ENCODE data around the gene SINHCAF. TPM values are rescaled to one million over a fixed set of nuclear protein-coding genes. Genes with fewer than 3 reads are reported as not detected.
"Not testable (repeated sequence)": the region's sequence is repeated elsewhere in the genome, so short reads cannot be mapped to it uniquely, and the experiment has no call there.

The SINHCAF gene
- total and polyA plus RNA-seq, 9 of the 15 experiments (the other 6 are each of a cell fraction or from before 2014, with no cell fraction given) = 73.2 to 185 (median 110) TPM

DNA sequence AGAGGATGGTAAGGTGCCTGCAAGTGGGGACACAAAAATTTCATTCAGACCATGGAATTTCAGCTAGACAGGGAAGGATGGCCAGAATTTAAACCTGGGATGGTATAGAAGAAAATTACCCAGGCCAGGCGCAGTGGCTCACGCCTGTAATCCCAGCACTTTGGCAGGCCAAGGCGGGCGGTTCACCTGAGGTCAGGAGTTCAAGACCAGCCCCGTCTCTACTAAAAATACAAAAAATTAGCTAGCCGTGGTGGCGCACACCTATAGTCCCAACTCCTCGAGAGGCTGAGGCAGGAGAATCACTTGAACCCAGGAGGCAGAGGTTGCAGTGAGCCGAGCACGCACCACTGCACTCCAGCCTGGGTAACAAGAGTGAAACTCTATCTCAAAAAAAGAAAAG, 87.6 kb downstream of the SINHCAF start:
- POLR2A ChIA-PET = interaction anchor here (1.0 kb wide), 1 partner anchor 24 kb away, joined by 3 read pairs; no protein-coding TSS in a partner anchor
- in situ Hi-C loops (cut with MboI) = loop anchor here (5.0 to 25.0 kb wide), 2 partner anchors 396 to 1701 kb away; no protein-coding TSS in a partner anchor

DNA sequence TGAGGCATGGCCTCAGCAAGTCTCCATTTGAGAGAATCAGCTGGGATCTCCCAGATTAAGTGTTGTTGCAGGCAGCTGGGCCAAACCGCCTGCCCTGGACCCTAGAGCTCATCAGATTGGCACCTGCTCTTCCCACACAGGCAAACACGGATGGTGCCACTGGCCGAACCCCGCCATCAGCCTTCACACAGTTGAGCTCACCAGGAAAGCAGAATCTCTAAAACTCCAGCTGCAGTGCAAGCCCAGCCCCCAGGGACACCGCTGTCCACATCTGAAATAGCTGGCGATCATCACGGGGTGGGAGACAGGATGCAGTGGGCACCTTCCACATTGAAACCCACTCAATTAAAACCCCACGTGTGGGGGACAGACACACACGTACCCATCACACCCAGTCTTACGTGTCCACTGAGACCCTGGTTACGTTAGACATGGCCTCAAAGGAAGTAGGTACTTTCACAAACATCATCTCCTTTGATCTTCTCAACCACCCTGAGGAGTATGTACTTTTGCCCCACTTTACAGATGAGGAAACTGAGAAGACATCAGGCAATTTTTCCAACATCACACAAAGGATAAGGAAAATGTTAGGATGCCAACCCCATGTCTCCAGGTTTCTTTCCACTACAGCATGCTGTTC, 88.8 kb downstream of the SINHCAF start:
- CTCF ChIA-PET (ENCODE audit: low intra/inter-chr PET ratio) = no interaction called here
- Histone ChIP-seq H3K4me2 (ENCODE audit: insufficient read depth, low read length) (no peak overlapping the region), H2AFZ (ENCODE audit: low read depth, low read length) (no peak overlapping the region), H3K36me3 (ENCODE audit: control insufficient read depth, insufficient read depth, low read length) (no peaks in the 10 kb centered on the region), H3K4me3 (no peak overlapping the region), H4K20me1 (replicated peaks; ENCODE audit: control insufficient read depth, insufficient read depth, low read length) (no peaks in the 10 kb centered on the region; the same call in 1 of the 2 replicates), H3K79me2 (ENCODE audit: control insufficient read depth, insufficient read depth, low read length) (no peaks in the 10 kb centered on the region), H3K4me1 (replicated peaks in 1 of 2; ENCODE audit: control insufficient read depth in 2 of 2, insufficient read depth in 2 of 2, low read length in 2 of 2) (no peaks in the 10 kb centered on the region), H3K27ac (ENCODE audit: extremely low read depth, low read depth, low read length) (no peak overlapping the region), H3K9me1 (ENCODE audit: control insufficient read depth, insufficient read depth, low read length) (no peaks in the 10 kb centered on the region), H3K9ac (ENCODE audit: insufficient read depth in 1 of 2, low read depth in 2 of 2, low read length in 2 of 2) (no peak overlapping the region; a peak in 1 of 4 replicates), H3K27me3 (ENCODE audit: control insufficient read depth in 2 of 2, insufficient read depth in 2 of 2, low read length in 2 of 2) (peaks cover 51 to 65% of the 10 kb centered on the region in 2 experiments), H3K9me3 (replicated peaks; ENCODE audit: control insufficient read depth, insufficient read depth, low read depth, low read length) (no peaks in the 10 kb centered on the region)
- DNase-seq (ENCODE audit: extremely low read depth in 1 of 4, low spot score in 3 of 4) = no peak
- peak; percentile 64 for FAIRE-seq
- in situ Hi-C loops (cut with MboI) = loop anchor here (5.0 to 25.0 kb wide), 2 partner anchors 395 to 1700 kb away; no protein-coding TSS in a partner anchor
- BruUV-seq (replicated peaks) = no TSS peak
- WGBS (ENCODE audit: insufficient coverage, low coverage, missing lambda C conversion rate) = 3% methylated on average over 11 of the region's 11 CpGs
- intact Hi-C loops (cut with micrococcal nuclease) = loop anchor here (5.0 kb wide), 1 partner anchor 120 kb away; no protein-coding TSS in a partner anchor
- ATAC-seq = no peak
- POLR2A ChIA-PET = interaction anchor here (0.6 to 1.0 kb wide), 3 partner anchors 13 to 168 kb away, joined by 3 read pairs; no protein-coding TSS in a partner anchor
- TF ChIP-seq, protein P1, sequence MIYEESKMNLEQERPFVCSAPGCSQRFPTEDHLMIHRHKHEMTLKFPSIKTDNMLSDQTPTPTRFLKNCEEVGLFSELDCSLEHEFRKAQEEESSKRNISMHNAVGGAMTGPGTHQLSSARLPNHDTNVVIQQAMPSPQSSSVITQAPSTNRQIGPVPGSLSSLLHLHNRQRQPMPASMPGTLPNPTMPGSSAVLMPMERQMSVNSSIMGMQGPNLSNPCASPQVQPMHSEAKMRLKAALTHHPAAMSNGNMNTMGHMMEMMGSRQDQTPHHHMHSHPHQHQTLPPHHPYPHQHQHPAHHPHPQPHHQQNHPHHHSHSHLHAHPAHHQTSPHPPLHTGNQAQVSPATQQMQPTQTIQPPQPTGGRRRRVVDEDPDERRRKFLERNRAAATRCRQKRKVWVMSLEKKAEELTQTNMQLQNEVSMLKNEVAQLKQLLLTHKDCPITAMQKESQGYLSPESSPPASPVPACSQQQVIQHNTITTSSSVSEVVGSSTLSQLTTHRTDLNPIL (CRISPR knock-in tag; IDR thresholded peaks at IDR 0.05) = no peak
- no peak for TF ChIP-seq SIN3A (IDR thresholded peaks at IDR 0.05; ENCODE audit: borderline replicate concordance in 2 of 2, control insufficient read depth in 1 of 2, low read depth in 2 of 2, low read length in 2 of 2)
- no peak for TF ChIP-seq HDAC8 (tag; IDR thresholded peaks at IDR 0.05)
- TF ChIP-seq, protein P2, sequence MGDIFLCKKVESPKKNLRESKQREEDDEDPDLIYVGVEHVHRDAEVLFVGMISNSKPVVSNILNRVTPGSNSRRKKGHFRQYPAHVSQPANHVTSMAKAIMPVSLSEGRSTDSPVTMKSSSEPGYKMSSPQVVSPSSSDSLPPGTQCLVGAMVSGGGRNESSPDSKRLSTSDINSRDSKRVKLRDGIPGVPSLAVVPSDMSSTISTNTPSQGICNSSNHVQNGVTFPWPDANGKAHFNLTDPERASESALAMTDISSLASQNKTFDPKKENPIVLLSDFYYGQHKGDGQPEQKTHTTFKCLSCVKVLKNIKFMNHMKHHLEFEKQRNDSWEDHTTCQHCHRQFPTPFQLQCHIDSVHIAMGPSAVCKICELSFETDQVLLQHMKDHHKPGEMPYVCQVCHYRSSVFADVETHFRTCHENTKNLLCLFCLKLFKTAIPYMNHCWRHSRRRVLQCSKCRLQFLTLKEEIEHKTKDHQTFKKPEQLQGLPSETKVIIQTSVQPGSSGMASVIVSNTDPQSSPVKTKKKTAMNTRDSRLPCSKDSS (IDR thresholded peaks at IDR 0.05; ENCODE audit: low read depth, partially characterized antibody) = no peak
- no peak for TF ChIP-seq CHD1 (IDR thresholded peaks at IDR 0.05; ENCODE audit: low read length)
- TF ChIP-seq YY1 (IDR thresholded peaks at IDR 0.05; ENCODE audit: borderline replicate concordance in 1 of 3, control insufficient read depth in 1 of 3, extremely low read depth in 1 of 3, insufficient read depth in 3 of 3, insufficient read length in 1 of 3, insufficient replicate concordance in 2 of 3, low read depth in 1 of 3, low read length in 2 of 3) = no peak
- no peak for TF ChIP-seq FIP1L1 (IDR thresholded peaks at IDR 0.05; ENCODE audit: low read depth, low read length, poor library complexity, severe bottlenecking)

More for the DNA sequence above, 87.6 kb downstream of the SINHCAF start:
- not testable (repeated sequence) for FAIRE-seq; H3K9ac ChIP-seq (ENCODE audit: insufficient read depth in 1 of 2, low read depth in 2 of 2, low read length in 2 of 2); DNase-seq (ENCODE audit: extremely low read depth in 1 of 4, low spot score in 3 of 4); H3K27ac ChIP-seq (ENCODE audit: extremely low read depth, low read depth, low read length); H2AFZ ChIP-seq (ENCODE audit: low read depth, low read length); H3K4me3 ChIP-seq; H3K4me1 ChIP-seq (replicated peaks in 1 of 2; ENCODE audit: control insufficient read depth in 2 of 2, insufficient read depth in 2 of 2, low read length in 2 of 2); H3K9me3 ChIP-seq (replicated peaks; ENCODE audit: control insufficient read depth, insufficient read depth, low read depth, low read length); H3K9me1 ChIP-seq (ENCODE audit: control insufficient read depth, insufficient read depth, low read length); H4K20me1 ChIP-seq (replicated peaks; ENCODE audit: control insufficient read depth, insufficient read depth, low read length); H3K79me2 ChIP-seq (ENCODE audit: control insufficient read depth, insufficient read depth, low read length); H3K36me3 ChIP-seq (ENCODE audit: control insufficient read depth, insufficient read depth, low read length); ATAC-seq; H3K4me2 ChIP-seq (ENCODE audit: insufficient read depth, low read length); BruUV-seq (replicated peaks)
- WGBS (ENCODE audit: insufficient coverage, low coverage, missing lambda C conversion rate) = 5% methylated on average over 10 of the region's 10 CpGs
- peaks cover 50 to 64% of the 10 kb centered on the region in 2 experiments for H3K27me3 ChIP-seq (ENCODE audit: control insufficient read depth in 2 of 2, insufficient read depth in 2 of 2, low read length in 2 of 2)
- intact Hi-C loops (cut with micrococcal nuclease) = loop anchor here (2.0 to 5.0 kb wide), 2 partner anchors 121 to 392 kb away; no protein-coding TSS in a partner anchor
- CTCF ChIA-PET (ENCODE audit: low intra/inter-chr PET ratio) = interaction anchor here (1.2 kb wide), 1 partner anchor 391 kb away, joined by 5 read pairs; no protein-coding TSS in a partner anchor

Measured in K562 (cell line).